ENCODE measurements around the gene NCKIPSD. TPM values are rescaled to one million over a fixed set of nuclear protein-coding genes. Genes with fewer than 3 reads are reported as not detected.
A peak's percentile ranks its signal among the peaks of the same experiment; 100 is the strongest.

The NCKIPSD gene
- total RNA-seq, 2 donors from 2014 or later: 27.7 to 27.8 TPM

GRCh38 chr3:48644898-48645760, 40.6 kb downstream of the NCKIPSD start:
- DNase-seq (no peak), ATAC-seq (replicated peaks in 1 of 2) (no peak)
- Mint-ChIP-seq H3K9me3 (no peaks in the 10 kb centered on the region), H3K36me3 (ENCODE audit: insufficient read depth in 2 of 2) (peaks cover 0 to 5% of the 10 kb centered on the region in 2 donors), H3K4me3 (no peak overlapping the region), H3K27me3 (ENCODE audit: low read depth) (no peaks in the 10 kb centered on the region), H3K4me1 (ENCODE audit: low read depth) (no peaks in the 10 kb centered on the region), H3K27ac (no peak overlapping the region)

- ATAC-seq (replicated peaks in 1 of 2) (no peak), DNase-seq (no peak)
- no peaks in the 10 kb centered on the region for H3K9me3 Mint-ChIP-seq
- H3K4me1 Mint-ChIP-seq (ENCODE audit: low read depth): no peaks in the 10 kb centered on the region
- H3K27ac Mint-ChIP-seq: no peak overlapping the region
- H3K4me3 Mint-ChIP-seq: no peak overlapping the region
- peaks cover 0 to 5% of the 10 kb centered on the region in 2 donors for H3K36me3 Mint-ChIP-seq (ENCODE audit: insufficient read depth in 2 of 2)
- H3K27me3 Mint-ChIP-seq (ENCODE audit: low read depth): no peaks in the 10 kb centered on the region
These were observed 43.1 kb downstream of the NCKIPSD start for GRCh38 chr3:48642605-48643004.

DNA sequence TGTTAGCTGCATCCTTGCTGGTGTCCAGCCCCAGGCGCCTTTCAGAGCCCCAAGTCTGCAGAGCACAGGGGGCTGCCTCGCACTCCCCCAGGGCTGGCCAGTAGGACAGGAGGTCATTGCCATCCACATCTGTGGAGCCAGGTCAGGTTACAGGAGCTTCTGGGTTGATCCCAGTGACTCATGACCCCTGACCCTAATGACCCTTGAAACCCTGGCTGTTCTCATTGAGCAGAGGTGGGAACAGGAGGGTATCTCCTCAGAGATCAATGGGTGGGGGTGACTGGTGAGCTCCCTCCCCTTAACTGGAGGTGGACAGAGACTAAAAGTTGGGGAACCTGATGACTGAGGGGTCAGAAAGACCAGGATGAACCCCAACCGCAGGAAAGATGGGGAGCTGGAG, 44.3 kb downstream of the NCKIPSD start:
- no peak overlapping the region for H3K4me3 Mint-ChIP-seq
- no peaks in the 10 kb centered on the region for H3K27me3 Mint-ChIP-seq (ENCODE audit: low read depth)

GRCh38 chr3:48639944-48640606, 45.6 kb downstream of the NCKIPSD start:
- Mint-ChIP-seq H3K4me1 (ENCODE audit: low read depth) (peaks cover 13% of the 10 kb centered on the region), H3K27ac (no peak overlapping the region), H3K9me3 (no peaks in the 10 kb centered on the region), H3K4me3 (no peak overlapping the region), H3K27me3 (ENCODE audit: low read depth) (no peaks in the 10 kb centered on the region), H3K36me3 (ENCODE audit: insufficient read depth in 2 of 2) (peaks cover 0 to 5% of the 10 kb centered on the region in 2 donors)
- no peak for DNase-seq
- ATAC-seq (replicated peaks in 1 of 2): no peak

More for the DNA sequence above, 44.3 kb downstream of the NCKIPSD start:
- H3K9me3 Mint-ChIP-seq: no peaks in the 10 kb centered on the region
- DNase-seq (no peak), ATAC-seq (replicated peaks in 1 of 2) (no peak)
- peaks cover 6% of the 10 kb centered on the region for H3K4me1 Mint-ChIP-seq (ENCODE audit: low read depth)
- H3K27ac Mint-ChIP-seq: no peak overlapping the region
- H3K36me3 Mint-ChIP-seq (ENCODE audit: insufficient read depth in 2 of 2): peaks cover 0 to 5% of the 10 kb centered on the region in 2 donors

DNA sequence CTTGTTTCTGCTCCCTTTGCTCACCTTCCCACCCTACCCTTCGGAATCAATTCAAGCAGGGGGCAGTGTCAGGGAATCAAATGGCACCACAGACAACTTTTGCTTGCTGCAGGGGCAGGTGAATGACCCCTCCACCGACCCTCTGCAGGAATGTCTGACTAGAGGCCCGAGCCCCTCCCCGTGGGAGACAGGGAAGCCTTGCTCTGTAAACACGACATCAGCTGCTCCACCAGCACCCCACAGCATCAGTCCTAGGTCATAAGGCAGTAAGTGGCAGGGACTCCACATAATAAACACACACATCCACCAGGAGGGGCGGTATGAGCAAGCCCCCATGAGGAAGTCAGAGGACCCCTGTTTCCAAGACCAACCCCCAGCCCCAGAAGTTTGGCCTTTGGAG, 48.4 kb downstream of the NCKIPSD start:
- ATAC-seq (replicated peaks in 1 of 2) (no peak), DNase-seq (no peak)
- no peaks in the 10 kb centered on the region for H3K9me3 Mint-ChIP-seq
- H3K27ac Mint-ChIP-seq: no peak overlapping the region
- no peaks in the 10 kb centered on the region for H3K27me3 Mint-ChIP-seq (ENCODE audit: low read depth)
- peaks cover 0 to 5% of the 10 kb centered on the region in 2 donors for H3K36me3 Mint-ChIP-seq (ENCODE audit: insufficient read depth in 2 of 2)
- peaks cover 26% of the 10 kb centered on the region for H3K4me1 Mint-ChIP-seq (ENCODE audit: low read depth)
- H3K4me3 Mint-ChIP-seq: peak overlapping the region in 1 of 2 donors; percentile 56

DNA sequence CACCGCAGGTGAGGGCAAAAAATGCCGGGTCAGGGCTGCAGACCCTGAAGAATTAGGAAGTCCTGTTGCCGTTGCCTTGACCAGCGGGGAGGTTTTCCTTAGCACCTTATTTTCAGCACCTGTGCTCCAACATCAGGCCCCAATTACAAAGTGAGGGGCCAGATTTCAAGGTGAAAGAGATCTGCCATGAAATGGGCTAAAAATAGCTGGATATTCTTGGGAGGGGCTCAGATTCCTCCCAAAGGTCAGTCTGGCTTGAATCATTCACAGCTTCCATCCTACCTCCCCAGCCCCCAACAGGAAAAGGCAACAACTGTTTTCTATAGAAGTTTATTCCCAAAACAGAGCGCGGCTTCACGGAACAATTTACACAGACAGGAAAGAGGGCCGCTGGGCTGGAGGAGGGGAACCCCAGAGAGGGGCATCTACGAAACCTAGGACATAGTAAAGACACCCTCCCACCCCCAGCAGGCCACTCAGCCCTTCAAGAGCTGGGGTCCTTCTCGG, 49.5 kb downstream of the NCKIPSD start:
- H3K4me3 Mint-ChIP-seq: peak overlapping the region; percentile 89 to 94
- no peaks in the 10 kb centered on the region for H3K27me3 Mint-ChIP-seq (ENCODE audit: low read depth)
- H3K4me1 Mint-ChIP-seq (ENCODE audit: low read depth): peaks cover 26% of the 10 kb centered on the region
- H3K27ac Mint-ChIP-seq: no peak overlapping the region
- no peaks in the 10 kb centered on the region for H3K9me3 Mint-ChIP-seq
- ATAC-seq (replicated peaks in 1 of 2) (no peak), DNase-seq (no peak)
- H3K36me3 Mint-ChIP-seq (ENCODE audit: insufficient read depth in 2 of 2): peaks cover 0 to 2% of the 10 kb centered on the region in 2 donors

DNA sequence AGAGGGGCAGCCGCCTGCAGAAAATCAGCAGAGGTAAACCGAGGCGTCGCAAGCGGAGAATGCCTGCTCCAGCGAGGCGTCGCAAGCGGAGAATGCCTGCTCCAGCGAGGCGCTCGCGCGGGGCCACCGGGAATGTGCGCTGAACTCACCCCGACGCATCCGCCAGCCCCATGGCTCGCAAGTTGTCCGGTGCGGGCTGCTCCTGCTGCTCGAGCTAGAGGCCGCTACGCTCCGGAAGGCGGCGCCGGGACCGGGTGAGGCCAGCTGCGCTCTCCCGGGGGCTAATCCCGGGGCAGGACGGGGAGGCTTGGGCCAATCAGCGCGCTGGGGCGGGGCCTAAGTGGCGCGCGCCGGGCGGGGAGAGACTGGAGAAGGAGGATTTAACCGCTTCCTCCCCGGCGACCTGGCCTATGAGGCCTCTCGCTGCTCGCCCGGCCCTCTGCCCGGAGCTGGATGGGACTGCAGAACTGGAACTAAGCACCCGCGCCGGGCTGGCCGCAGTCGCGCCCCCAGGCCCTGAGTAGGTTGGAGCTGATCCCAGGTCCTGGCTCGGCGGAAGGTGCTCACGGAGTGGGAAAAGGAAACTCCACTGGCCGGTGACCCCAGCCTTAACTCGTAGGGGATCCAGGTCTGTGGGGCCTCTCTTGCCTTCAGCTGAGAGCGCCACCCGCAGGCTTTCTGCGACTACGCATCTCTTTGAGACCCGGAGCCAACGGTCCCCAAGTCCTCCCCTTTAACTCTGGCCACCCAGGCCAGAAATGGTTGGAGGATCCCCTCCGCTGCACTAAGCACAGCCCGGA, 50.3 kb downstream of the NCKIPSD start, which contains the start of gene SLC26A6:
Gene SLC26A6 (minus strand): TSS at position 240 of the 800 bp plus-strand sequence. CDS start 68 bp downstream, at position 172.
- H3K27me3 Mint-ChIP-seq (ENCODE audit: low read depth): no peaks in the 10 kb centered on the region
- H3K9me3 Mint-ChIP-seq: no peaks in the 10 kb centered on the region

DNA sequence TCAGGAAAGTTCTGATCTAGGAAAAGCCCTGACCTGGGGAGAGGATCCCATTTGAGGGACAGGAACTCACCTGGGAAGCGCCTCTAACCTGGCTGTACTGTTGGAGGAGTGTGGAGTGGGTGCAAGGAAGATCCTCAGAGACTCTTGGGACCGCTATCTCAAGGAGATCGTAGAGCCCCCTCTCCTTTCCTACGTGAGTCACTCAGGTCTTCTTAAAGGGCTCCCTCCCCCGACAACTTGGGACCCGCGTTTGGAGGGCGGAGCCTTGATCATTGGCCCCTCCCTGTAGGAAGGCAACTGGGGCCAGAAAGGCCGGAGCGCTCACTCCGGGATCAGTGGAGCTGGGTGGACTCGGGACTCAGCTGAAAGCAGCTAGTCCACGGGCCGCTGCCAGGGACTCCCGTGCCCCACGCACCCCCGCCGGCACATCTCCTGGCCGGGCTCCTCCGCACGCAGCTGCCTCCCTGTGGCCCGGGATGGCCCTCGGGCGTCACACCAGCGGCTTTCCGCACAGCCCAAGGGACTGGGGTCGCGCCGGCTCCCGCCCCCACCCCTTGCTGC, 51.0 kb downstream of the NCKIPSD start:
- DNase-seq (peak; percentile 55 to 56), ATAC-seq (replicated peaks in 1 of 2) (peak; percentile 10 to 18)
- no peak overlapping the region for H3K27ac Mint-ChIP-seq
- H3K9me3 Mint-ChIP-seq: no peaks in the 10 kb centered on the region
- peak overlapping the region; percentile 89 to 94 for H3K4me3 Mint-ChIP-seq
- H3K36me3 Mint-ChIP-seq (ENCODE audit: insufficient read depth in 2 of 2): peaks cover 0 to 2% of the 10 kb centered on the region in 2 donors
- no peaks in the 10 kb centered on the region for H3K27me3 Mint-ChIP-seq (ENCODE audit: low read depth)
- H3K4me1 Mint-ChIP-seq (ENCODE audit: low read depth): peaks cover 26% of the 10 kb centered on the region

More for the DNA sequence above, 50.3 kb downstream of the NCKIPSD start, which contains the start of gene SLC26A6:
- Mint-ChIP-seq H3K27ac (peak within 1 kb of the TSS; percentile 88), H3K4me1 (ENCODE audit: low read depth) (peaks cover 26% of the 10 kb centered on the region), H3K36me3 (ENCODE audit: insufficient read depth in 2 of 2) (peaks cover 0 to 2% of the 10 kb centered on the region in 2 donors), H3K4me3 (peak within 1 kb of the TSS; percentile 89 to 94)
- peak; percentile 97 to 98 for DNase-seq
- peak; percentile 94 for ATAC-seq (replicated peaks in 1 of 2)

GRCh38 chr3:48633743-48634142, 52.0 kb downstream of the NCKIPSD start:
- H3K36me3 Mint-ChIP-seq (ENCODE audit: insufficient read depth in 2 of 2): peaks cover 0 to 7% of the 10 kb centered on the region in 2 donors
- no peaks in the 10 kb centered on the region for H3K27me3 Mint-ChIP-seq (ENCODE audit: low read depth)
- H3K4me3 Mint-ChIP-seq: peak overlapping the region; percentile 89 to 94
- H3K4me1 Mint-ChIP-seq (ENCODE audit: low read depth): peaks cover 26% of the 10 kb centered on the region
- no peaks in the 10 kb centered on the region for H3K9me3 Mint-ChIP-seq
- DNase-seq (no peak), ATAC-seq (replicated peaks in 1 of 2) (no peak)
- H3K27ac Mint-ChIP-seq: no peak overlapping the region

- peak overlapping the region in 1 of 2 donors; percentile 89 for H3K4me3 Mint-ChIP-seq
- no peaks in the 10 kb centered on the region for H3K9me3 Mint-ChIP-seq
These were observed 52.5 kb downstream of the NCKIPSD start for GRCh38 chr3:48633256-48633655.

DNA sequence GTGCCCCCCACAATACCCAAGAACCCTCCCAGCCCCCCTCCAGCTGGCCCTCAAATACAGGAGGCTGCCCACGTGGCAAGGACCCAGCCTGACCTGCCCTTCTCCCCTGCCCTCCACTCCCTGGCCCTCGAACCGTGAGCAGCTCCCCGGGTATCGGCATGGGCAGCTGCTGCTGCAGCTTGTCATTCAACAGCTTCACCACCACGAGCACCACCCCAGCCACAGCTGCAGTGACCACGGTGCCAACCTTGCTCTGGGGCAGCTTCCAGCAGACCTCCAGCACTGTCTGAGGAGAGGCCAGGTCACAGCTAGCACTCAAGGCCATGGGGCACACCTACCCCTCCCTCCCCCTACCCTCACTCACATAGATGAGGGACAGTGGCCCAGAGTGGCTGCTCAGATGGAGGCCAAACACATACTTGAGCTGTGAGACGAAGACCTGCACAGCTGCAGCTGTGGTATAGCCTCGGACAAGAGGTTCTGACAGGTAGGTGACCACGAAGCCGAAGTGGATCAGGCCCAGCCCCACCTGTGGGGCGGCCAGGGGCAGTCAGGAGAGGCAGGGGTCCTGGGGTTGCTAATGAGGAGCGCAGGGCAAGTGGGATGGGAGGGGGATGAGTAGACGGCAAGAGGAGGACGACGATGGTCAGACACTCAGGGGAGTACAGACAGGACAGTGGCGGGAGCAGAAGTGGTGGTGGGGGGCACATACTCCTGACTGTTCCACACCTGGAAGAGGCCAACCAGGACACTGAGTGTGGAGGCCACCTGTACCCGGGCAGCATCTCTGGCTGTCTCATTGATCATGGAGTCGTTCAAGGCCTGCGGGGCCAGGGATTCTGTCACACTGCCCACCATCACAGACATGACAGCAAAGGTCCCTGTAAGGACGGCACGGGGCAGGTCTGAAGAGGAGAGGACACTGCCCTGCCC, 53.9 kb downstream of the NCKIPSD start:
- H3K27me3 Mint-ChIP-seq (ENCODE audit: low read depth): no peaks in the 10 kb centered on the region
- H3K4me1 Mint-ChIP-seq (ENCODE audit: low read depth): peaks cover 22% of the 10 kb centered on the region
- no peak overlapping the region for H3K27ac Mint-ChIP-seq
- DNase-seq (no peak), ATAC-seq (replicated peaks in 1 of 2) (no peak)
- H3K36me3 Mint-ChIP-seq (ENCODE audit: insufficient read depth in 2 of 2): peaks cover 2 to 12% of the 10 kb centered on the region in 2 donors
- H3K9me3 Mint-ChIP-seq: no peaks in the 10 kb centered on the region
- no peak overlapping the region for H3K4me3 Mint-ChIP-seq

More at GRCh38 chr3:48633256-48633655, 52.5 kb downstream of the NCKIPSD start:
- H3K4me1 Mint-ChIP-seq (ENCODE audit: low read depth): peaks cover 26% of the 10 kb centered on the region
- H3K36me3 Mint-ChIP-seq (ENCODE audit: insufficient read depth in 2 of 2): peaks cover 0 to 7% of the 10 kb centered on the region in 2 donors
- DNase-seq (no peak), ATAC-seq (replicated peaks in 1 of 2) (no peak)
- no peak overlapping the region for H3K27ac Mint-ChIP-seq
- no peaks in the 10 kb centered on the region for H3K27me3 Mint-ChIP-seq (ENCODE audit: low read depth)

Data from activated T-cell treated with anti-CD3 and anti-CD28 coated beads, Interleukin-2, amount 50 U/mL, for 72 hours (primary cell).